Type B pancreatic cell (in vitro differentiated cells): ENCODE results near the gene LORICRIN. TPM values are rescaled to one million over a fixed set of nuclear protein-coding genes. Genes with fewer than 3 reads are reported as not detected.

ENCODE experiments used
- DNase-seq: peaks from one replicate; pipeline ENCODE4 v3.0.0; 2021; ENCODE audit warnings: mixed read lengths; ENCODE audit not compliant: unreplicated experiment; ENCODE audit errors: extremely low spot score
- H3K27ac Mint-ChIP-seq: 2 replicates; pipeline ENCODE4 v1.8.0; 2021; ENCODE audit warnings: mild to moderate bottlenecking, mixed read lengths
- H3K27me3 Mint-ChIP-seq: 2 replicates; pipeline ENCODE4 v1.8.0; 2021; ENCODE audit warnings: mixed read lengths
- H3K36me3 Mint-ChIP-seq: 2 replicates; pipeline ENCODE4 v1.8.0; 2021; ENCODE audit warnings: mixed read lengths
- H3K4me1 Mint-ChIP-seq: one replicate; pipeline ENCODE4 v1.8.0; 2021; ENCODE audit warnings: mixed read lengths; ENCODE audit not compliant: unreplicated experiment
- H3K4me3 Mint-ChIP-seq: 2 replicates; pipeline ENCODE4 v1.8.0; 2021; ENCODE audit warnings: mild to moderate bottlenecking, mixed read lengths
- H3K9me3 Mint-ChIP-seq: 2 replicates; pipeline ENCODE4 v1.8.0; 2021; ENCODE audit warnings: mixed read lengths
- total RNA-seq: library from RNA; stranded (reverse); gene quantifications from 2 replicates; pipeline ENCODE4 v1.2.1, GENCODE V29; 2021; ENCODE audit warnings: low replicate concordance
- TF ChIP-seq, protein P1 (sequence below): fragments of 200-600 bp; sonication (generic); conservative IDR thresholded peaks from 2 replicates; pipeline ENCODE4 v1.5.0; 2021; ENCODE audit warnings: antibody characterized with exemption, mild to moderate bottlenecking

Gene LORICRIN
- total RNA-seq, 1 donor from 2014 or later = not detected

DNA sequence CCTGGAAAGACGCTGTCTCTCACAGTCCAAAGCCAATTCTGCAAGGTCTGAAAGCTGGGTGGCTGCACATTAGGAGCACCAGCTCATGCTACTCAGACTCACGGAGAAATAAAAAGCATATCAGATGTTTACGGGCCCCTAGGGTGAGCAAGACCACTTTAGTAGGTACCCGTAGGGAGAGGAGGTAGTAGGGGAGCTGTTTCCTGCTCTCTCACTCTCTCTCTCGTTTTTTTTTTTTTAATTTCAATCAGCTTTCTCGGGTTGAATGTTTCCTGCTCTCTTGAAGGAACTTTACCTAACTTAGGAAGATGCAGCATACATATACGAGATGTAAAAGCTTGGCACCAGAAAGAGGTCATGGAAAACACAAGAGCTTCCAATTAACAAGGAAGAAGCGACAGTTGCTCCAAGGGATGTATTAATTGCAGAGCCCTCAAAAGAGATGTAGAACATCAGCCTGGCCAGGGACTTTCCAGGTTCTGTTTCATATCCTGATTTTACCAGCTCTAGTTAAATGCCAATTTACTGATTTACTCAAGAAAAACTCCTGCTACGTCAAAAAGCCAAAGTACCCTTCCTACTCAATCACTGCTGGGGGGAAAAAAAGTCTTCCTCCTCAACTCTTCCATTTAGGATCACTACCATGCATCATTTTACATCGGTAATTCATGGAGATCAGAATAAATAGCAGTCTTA is 3.1 kb downstream of the LORICRIN start:
- no peak for DNase-seq
- peaks cover 87% of the 10 kb centered on the region for H3K27me3 Mint-ChIP-seq
- TF ChIP-seq, protein P1, sequence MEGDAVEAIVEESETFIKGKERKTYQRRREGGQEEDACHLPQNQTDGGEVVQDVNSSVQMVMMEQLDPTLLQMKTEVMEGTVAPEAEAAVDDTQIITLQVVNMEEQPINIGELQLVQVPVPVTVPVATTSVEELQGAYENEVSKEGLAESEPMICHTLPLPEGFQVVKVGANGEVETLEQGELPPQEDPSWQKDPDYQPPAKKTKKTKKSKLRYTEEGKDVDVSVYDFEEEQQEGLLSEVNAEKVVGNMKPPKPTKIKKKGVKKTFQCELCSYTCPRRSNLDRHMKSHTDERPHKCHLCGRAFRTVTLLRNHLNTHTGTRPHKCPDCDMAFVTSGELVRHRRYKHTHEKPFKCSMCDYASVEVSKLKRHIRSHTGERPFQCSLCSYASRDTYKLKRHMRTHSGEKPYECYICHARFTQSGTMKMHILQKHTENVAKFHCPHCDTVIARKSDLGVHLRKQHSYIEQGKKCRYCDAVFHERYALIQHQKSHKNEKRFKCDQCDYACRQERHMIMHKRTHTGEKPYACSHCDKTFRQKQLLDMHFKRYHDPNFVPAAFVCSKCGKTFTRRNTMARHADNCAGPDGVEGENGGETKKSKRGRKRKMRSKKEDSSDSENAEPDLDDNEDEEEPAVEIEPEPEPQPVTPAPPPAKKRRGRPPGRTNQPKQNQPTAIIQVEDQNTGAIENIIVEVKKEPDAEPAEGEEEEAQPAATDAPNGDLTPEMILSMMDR = no peak
- H3K9me3 Mint-ChIP-seq = no peaks in the 10 kb centered on the region
- no peak overlapping the region for H3K4me3 Mint-ChIP-seq
- peaks cover 5% of the 10 kb centered on the region for H3K4me1 Mint-ChIP-seq
- H3K27ac Mint-ChIP-seq = no peak overlapping the region
- no peaks in the 10 kb centered on the region for H3K36me3 Mint-ChIP-seq

- H3K36me3 Mint-ChIP-seq = no peaks in the 10 kb centered on the region
- no peak overlapping the region for H3K4me3 Mint-ChIP-seq
- TF ChIP-seq, protein P1 = peak; percentile 62
- H3K27ac Mint-ChIP-seq = no peak overlapping the region
- DNase-seq = no peak
- H3K9me3 Mint-ChIP-seq = no peaks in the 10 kb centered on the region
- H3K27me3 Mint-ChIP-seq = peaks cover 76% of the 10 kb centered on the region
- peaks cover 5% of the 10 kb centered on the region for H3K4me1 Mint-ChIP-seq
These were observed 6.0 kb downstream of the LORICRIN start for GRCh38 chr1:153265457-153265856.

- no peak overlapping the region for H3K4me3 Mint-ChIP-seq
These were observed 12.2 kb downstream of the LORICRIN start for GRCh38 chr1:153271711-153272110.

DNA sequence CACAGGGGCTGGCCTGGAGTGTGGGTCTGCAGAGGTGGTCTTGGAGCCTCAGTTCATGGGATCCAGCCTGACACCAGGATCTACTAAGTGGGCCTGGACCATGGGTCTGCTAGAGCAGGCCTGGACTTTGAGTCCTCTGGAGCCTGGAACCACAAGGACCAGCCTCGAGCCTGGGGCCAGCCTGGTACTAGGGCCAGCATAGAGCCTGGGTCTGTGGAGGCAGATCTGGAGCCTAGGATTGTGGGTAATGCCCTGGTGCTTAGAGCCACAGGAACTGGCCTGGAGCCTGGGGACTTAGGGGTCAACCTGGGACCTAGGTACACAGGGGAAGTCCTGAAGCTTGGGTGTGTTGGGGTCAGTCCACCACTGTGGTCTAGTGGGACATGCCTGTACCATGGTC is 12.7 kb downstream of the LORICRIN start:
- H3K27ac Mint-ChIP-seq = no peak overlapping the region
- peaks cover 30% of the 10 kb centered on the region for H3K27me3 Mint-ChIP-seq
- no peaks in the 10 kb centered on the region for H3K36me3 Mint-ChIP-seq
- H3K4me3 Mint-ChIP-seq = no peak overlapping the region
- no peak for DNase-seq
- no peaks in the 10 kb centered on the region for H3K9me3 Mint-ChIP-seq
- H3K4me1 Mint-ChIP-seq = no peaks in the 10 kb centered on the region
- TF ChIP-seq, protein P1 = no peak

More at GRCh38 chr1:153271711-153272110, 12.2 kb downstream of the LORICRIN start:
- Mint-ChIP-seq H3K36me3 (no peaks in the 10 kb centered on the region), H3K27ac (no peak overlapping the region), H3K9me3 (no peaks in the 10 kb centered on the region), H3K4me1 (no peaks in the 10 kb centered on the region), H3K27me3 (peaks cover 33% of the 10 kb centered on the region)
- no peak for DNase-seq
- TF ChIP-seq, protein P1 = no peak

- H3K4me1 Mint-ChIP-seq = no peaks in the 10 kb centered on the region
- no peaks in the 10 kb centered on the region for H3K9me3 Mint-ChIP-seq
- H3K27ac Mint-ChIP-seq = no peak overlapping the region
- no peaks in the 10 kb centered on the region for H3K36me3 Mint-ChIP-seq
- TF ChIP-seq, protein P1 = peak; percentile 68
- peaks cover 31% of the 10 kb centered on the region for H3K27me3 Mint-ChIP-seq
- no peak overlapping the region for H3K4me3 Mint-ChIP-seq
- no peak for DNase-seq
These were observed 18.4 kb downstream of the LORICRIN start for GRCh38 chr1:153277852-153278251.
